Fibroblast of peridontal ligament (primary cell): Measurements from ENCODE around the gene ANGPTL2.

Source experiments
- DNase-seq: peaks from one replicate; pipeline ENCODE4 v3.0.0-alpha.2; 2010; ENCODE audit errors: extremely low read depth

The ANGPTL2 gene

GRCh38 chr9:127076860-127077643 lies 45.4 kb downstream of the ANGPTL2 start:
- DNase-seq, result no peak

DNA sequence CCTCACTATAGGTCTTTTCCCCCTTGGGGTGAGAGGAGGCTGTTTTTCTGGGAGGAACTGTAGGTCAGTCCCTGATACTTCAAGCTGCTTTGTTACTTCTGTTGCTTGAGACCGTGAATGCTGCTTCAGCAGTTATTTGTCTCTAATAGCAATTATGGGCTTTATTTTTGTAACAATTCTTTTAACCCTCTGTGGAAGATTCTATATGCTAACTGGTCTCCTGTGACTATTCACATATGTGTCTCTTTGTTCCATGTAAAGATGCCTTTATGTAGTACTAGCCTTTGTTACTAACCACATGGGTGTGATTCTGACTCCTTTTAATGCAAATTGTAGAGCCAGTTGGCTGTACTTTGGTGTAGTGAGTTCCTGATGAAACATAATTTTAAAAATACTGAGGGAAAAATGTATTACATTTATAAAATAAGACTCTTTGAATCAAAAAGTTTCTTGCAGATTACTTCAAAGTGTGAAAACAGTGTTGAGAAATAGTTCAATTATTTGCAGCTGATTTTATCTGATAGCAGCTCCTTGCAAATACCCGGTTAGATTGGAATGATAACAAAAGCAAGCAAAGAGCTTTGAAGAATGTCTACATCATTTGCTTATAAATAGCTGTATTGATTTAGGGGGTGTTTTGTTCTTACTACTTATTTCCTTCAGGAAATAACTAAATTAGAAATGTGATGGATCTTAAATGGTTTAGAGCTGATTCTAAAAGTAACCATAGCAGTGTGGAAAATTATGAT lies 46.6 kb downstream of the ANGPTL2 start:
- DNase-seq, result no peak

DNA sequence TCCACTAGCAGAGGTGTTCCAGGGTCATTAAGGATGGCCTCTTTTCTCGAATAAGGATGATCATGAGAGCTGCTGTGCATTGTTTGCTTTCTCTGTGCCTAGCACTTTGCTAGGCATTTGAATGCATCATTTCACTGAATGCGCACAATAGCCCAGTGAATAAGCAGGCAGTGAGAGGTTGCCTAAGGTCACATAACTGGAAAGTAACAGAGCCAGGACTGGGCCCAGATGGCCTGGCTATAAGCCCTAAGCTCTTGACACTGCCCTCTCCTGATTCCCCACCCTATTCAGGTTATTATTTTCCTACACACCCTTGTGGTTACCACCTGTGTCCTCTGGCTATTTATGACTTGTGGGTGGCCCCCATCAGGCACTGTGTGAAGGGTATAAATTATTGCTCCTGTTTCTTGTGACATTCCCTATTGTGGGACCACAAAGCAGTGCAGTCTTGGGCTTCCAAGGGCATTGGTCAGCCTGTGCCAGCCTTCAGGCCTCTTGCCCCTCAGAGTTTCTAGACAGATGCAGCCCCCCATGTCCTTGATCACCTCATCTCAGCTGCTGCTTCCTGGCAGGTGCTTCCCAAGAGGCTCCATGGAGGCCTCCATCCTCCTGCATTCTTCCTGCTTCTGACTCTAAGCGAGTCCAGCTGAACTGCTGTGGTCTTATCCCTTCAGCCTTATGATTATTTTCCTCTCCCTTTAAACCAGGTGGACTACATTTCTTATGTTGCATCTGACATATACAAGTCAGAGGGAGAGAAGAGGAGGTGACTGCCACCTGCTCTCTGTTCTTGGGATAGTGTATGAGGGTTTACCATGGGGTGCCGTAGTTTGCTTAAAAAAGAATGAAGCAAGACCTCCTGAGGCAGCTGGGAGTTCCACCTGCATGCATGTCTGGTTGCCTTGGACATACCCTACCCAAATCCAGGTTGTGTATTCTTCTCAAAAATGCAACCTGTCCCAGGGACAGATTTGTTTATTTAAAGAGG lies 47.6 kb downstream of the ANGPTL2 start:
- no peak for DNase-seq

- DNase-seq, result no peak
Observed at GRCh38 chr9:127067603-127068220, 54.7 kb downstream of the ANGPTL2 start.

- peak; percentile 17 for DNase-seq
Observed at GRCh38 chr9:127066851-127067136, 55.6 kb downstream of the ANGPTL2 start.

GRCh38 chr9:127066060-127066850 lies 56.2 kb downstream of the ANGPTL2 start:
- DNase-seq, result peak; percentile 13

GRCh38 chr9:127065592-127065991 lies 56.8 kb downstream of the ANGPTL2 start:
- DNase-seq, result peak; percentile 71

- no peak for DNase-seq
Observed at GRCh38 chr9:127064335-127064734, 58.1 kb downstream of the ANGPTL2 start.

DNA sequence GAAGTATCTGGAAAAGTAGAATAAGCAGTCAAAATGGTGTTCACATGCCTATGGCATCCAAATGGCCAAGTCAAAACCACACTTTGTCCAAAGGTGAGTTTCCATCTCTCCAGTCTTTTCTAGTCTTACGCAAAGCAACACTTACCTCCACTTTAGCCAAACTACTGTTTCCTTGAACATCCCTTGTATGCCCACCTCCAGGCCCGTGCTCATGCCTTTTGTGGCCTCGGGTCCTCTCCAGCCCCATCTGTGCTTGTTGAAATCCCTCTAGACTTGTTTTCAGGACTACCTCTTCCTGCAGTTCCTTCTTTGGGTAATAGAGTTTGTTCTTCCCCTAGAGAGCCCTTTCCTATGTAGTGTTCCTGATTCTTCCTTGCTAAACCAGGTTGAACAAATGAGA lies 61.0 kb downstream of the ANGPTL2 start:
- DNase-seq, result no peak

GRCh38 chr9:127059765-127060361 lies 62.6 kb downstream of the ANGPTL2 start:
- DNase-seq, result peak; percentile 21

- DNase-seq, result no peak
Observed at GRCh38 chr9:127059030-127059429, 63.4 kb downstream of the ANGPTL2 start.

GRCh38 chr9:127058645-127059021 lies 63.8 kb downstream of the ANGPTL2 start:
- peak; percentile 46 for DNase-seq

GRCh38 chr9:127058011-127058644 lies 64.3 kb downstream of the ANGPTL2 start:
- no peak for DNase-seq

DNA sequence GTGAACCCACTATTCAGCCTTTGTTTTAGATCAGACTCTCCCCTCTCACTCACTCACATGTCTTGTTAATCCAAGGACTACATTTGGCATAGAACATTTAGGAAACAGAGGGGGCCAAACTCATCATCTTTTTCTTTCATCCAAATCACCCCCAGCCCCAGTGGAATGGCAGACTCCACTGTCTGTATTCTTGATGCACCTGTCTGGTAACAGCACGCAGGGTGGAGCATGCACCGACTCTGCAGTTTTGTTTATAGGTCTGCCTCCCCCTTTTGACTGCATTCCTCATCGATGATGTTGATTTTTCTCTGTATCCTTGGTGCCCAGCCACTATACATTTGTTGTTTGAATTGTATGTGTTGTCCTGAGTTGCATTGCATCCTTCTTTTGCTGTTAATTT lies 66.0 kb downstream of the ANGPTL2 start:
- DNase-seq, result no peak

DNA sequence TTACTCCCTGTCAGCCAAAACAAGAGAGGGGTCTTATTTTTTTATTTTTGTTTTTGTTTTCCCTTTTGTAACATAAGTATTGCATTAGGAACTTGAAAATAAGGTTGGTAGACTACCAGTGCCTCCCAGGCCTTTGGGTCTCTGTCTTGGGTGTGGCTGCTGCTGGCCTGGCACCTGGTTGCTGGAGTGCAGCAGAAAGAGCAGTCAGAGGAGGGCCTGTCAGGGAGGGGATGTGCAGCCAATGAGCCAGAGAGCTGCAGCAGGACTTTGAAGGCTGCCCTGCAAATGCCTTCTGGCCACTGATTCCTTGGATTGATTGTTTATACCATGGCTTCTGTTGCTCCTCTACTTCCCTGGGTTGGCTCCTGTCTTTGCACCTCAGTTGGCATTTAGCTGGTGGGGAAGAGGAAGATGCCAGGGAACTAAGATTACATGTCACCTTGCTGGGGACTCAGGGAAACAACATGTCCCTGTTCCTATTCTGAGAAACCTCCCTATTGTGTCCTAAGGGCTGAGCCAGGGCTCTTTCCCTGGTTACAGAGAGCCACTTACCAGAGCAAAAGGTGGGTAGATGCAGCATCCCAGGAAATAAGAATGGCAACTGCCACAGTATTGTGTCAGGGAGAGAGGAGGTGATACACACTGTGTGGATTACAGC lies 66.6 kb downstream of the ANGPTL2 start:
- no peak for DNase-seq

- no peak for DNase-seq
Observed at GRCh38 chr9:127053960-127054359, 68.5 kb downstream of the ANGPTL2 start.

DNA sequence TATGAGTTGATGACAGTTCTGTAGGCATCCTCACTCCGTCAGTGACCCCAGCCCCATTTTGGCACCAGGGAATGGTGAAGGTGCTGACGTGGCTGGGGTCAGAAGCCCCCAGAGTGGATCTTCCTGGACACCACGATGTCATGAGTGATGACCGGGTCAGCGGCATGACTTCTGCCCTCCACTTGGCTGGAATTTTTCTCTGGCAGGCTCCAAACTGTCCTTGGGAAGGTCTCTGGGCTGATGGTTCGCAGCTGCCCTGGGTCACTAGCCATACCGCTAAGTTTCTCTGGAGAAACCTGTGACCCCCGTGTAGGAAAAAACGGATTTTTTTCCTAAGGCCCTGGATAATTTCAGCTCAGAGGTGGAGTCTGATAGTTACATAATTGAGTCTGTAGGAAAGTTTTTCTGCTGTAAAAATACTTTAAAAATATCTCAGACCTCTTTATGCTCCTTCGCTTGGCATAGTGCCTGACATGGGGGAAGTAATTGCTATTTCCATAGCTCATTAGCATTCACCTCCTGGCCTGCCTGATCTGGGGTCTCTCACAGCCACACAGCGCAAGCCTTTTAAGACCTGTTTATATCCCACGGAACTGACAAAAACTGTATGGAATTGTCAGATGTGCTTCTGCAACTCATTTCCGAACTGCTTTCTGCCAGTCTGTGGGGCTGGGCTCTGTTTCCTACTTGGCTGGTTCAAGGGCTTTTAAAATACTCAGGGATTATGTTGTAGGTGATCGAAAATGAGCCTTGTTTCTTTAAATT lies 69.2 kb downstream of the ANGPTL2 start:
- DNase-seq, result no peak

DNA sequence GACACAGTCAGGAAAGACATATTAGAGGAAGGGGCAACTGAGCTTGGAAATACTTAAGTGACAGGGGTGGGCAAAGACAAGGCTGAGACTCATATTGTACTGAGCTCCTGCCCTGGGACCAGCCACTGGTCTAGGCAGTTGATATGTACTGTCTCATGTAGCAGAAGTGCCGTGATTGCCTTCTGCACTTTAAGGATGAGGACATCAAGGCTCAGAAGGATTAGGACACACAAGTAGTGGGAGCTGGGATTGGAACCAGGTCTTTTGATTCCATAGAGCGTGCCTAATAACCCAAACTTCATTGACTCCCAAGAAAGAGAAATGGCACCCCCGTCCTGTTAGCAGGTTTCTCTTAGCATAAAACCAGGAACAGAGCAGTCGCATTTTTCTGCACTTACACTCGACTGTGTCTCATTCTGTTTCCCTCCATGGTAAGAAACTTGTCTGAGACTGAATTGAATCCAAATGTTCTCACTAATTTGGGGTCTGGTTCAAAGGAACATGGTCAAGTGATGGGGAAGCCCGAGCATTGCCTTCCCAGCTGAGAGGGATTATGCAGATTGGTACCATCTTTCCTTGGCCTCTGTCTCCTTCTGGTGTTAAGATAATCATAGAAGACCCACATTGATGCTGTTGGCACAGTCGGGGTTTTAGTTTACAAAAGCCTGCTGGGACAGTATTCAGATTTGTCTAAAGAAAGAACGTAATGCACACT lies 70.4 kb downstream of the ANGPTL2 start:
- no peak for DNase-seq
